Measurements from ENCODE around the gene ELOVL6.

DNA sequence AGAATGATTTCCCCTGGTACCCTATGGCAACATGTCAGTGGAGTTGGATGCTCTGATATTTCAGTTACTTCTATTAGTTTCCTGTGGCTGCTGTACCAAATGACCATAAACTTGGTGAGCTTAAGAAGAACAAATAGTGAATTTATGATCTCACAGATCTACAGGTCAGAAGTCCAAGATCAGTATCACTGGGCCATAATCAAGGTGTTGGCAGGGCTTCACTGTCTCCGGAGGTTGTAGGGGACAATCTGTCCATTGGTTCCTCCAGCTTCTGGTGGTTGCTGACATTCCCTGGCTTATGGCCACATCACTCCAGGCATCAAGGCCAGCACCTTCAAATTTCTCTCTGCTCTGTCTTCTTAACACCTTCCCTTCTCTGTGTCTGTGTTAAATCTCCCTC lies 37.9 kb upstream of the ELOVL6 start:
- TF ChIP-seq, protein P1, sequence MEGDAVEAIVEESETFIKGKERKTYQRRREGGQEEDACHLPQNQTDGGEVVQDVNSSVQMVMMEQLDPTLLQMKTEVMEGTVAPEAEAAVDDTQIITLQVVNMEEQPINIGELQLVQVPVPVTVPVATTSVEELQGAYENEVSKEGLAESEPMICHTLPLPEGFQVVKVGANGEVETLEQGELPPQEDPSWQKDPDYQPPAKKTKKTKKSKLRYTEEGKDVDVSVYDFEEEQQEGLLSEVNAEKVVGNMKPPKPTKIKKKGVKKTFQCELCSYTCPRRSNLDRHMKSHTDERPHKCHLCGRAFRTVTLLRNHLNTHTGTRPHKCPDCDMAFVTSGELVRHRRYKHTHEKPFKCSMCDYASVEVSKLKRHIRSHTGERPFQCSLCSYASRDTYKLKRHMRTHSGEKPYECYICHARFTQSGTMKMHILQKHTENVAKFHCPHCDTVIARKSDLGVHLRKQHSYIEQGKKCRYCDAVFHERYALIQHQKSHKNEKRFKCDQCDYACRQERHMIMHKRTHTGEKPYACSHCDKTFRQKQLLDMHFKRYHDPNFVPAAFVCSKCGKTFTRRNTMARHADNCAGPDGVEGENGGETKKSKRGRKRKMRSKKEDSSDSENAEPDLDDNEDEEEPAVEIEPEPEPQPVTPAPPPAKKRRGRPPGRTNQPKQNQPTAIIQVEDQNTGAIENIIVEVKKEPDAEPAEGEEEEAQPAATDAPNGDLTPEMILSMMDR (IDR thresholded peaks at IDR 0.05): no peak
- TF ChIP-seq POLR2A (IDR thresholded peaks at IDR 0.05): no peak
